Stimulated activated naive CD4-positive, alpha-beta T cell (primary cell): ENCODE measurements around the gene PLS3.

Source experiments
- DNase-seq, 6 experiments: peaks; one replicate each; lab custom pipeline; 2025; lab: John Stamatoyannopoulos, UW

PLS3 gene

GRCh38 chrX:115693476-115693875 is 132.5 kb downstream of the PLS3 start:
- no peak for DNase-seq

- DNase-seq = no peak
Measured at GRCh38 chrX:115694028-115694427, 133.1 kb downstream of the PLS3 start.

GRCh38 chrX:115696039-115696438 is 135.1 kb downstream of the PLS3 start:
- no peak for DNase-seq

- DNase-seq = no peak
Measured at GRCh38 chrX:115696939-115697338, 136.0 kb downstream of the PLS3 start.

DNA sequence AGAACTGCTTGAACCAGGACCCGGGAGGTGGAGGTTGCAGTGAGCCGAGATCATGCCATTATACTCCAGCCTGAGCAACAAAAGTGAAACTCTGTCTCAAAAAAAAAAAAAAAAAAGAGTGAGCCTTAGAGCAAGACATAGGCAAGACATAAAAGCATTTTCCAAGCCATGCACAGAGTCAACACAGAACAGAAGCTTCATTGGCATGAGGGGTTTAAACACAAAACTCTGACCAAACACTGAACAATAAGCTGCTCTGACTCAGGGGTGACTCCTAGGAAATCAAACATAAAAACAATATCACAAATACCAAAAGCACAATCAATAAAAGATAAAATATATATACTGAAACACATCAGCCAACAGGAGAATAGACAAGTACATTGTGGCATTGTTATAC is 136.8 kb downstream of the PLS3 start:
- DNase-seq = no peak
